PC-9 (cell line): ENCODE data around the gene LGI1.

ENCODE experiments used
- EZH2 ChIP-seq: fragments of 200-600 bp; sonication (generic); IDR thresholded peaks from 2 replicates; pipeline ENCODE4 v1.8.0; 2017; ENCODE audit warnings: antibody characterized with exemption, low read depth
- TF ChIP-seq, protein P1 (sequence below): fragments of 200-600 bp; sonication (generic); conservative IDR thresholded peaks from 2 replicates; pipeline ENCODE4 v1.6.1; 2017; ENCODE audit warnings: mixed run types, antibody characterized with exemption, mild to moderate bottlenecking, moderate library complexity

DNA sequence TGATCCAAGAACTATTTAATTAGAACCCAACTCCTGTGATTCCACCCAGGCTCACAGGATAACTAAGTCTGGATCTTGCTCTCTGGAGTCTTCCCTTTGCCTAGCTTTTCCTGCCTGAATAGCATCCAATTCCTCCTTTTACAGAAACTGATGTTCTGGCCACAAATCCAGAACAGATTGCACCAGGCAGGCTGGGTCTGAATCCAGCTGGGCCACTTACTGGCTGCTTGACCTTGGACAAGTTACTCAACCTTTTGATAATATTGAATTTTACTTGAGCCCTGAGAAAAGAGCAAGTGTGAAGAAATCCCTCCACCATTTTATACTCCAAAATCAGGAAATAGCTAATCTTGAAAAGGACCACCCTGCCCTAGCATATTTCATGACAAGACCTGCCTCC, 80.5 kb downstream of the LGI1 start:
- TF ChIP-seq, protein P1, sequence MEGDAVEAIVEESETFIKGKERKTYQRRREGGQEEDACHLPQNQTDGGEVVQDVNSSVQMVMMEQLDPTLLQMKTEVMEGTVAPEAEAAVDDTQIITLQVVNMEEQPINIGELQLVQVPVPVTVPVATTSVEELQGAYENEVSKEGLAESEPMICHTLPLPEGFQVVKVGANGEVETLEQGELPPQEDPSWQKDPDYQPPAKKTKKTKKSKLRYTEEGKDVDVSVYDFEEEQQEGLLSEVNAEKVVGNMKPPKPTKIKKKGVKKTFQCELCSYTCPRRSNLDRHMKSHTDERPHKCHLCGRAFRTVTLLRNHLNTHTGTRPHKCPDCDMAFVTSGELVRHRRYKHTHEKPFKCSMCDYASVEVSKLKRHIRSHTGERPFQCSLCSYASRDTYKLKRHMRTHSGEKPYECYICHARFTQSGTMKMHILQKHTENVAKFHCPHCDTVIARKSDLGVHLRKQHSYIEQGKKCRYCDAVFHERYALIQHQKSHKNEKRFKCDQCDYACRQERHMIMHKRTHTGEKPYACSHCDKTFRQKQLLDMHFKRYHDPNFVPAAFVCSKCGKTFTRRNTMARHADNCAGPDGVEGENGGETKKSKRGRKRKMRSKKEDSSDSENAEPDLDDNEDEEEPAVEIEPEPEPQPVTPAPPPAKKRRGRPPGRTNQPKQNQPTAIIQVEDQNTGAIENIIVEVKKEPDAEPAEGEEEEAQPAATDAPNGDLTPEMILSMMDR, result no peak
- no peak for TF ChIP-seq EZH2
